GM12801 (cell line): ENCODE data around the gene HS6ST1.

ENCODE experiments used
- TF ChIP-seq, protein P1 (sequence below): IDR thresholded peaks from one replicate; pipeline ENCODE4 v1.5.1; 2011; ENCODE audit warnings: control low read depth; ENCODE audit not compliant: insufficient read length; ENCODE audit errors: extremely low read depth

The HS6ST1 gene

DNA sequence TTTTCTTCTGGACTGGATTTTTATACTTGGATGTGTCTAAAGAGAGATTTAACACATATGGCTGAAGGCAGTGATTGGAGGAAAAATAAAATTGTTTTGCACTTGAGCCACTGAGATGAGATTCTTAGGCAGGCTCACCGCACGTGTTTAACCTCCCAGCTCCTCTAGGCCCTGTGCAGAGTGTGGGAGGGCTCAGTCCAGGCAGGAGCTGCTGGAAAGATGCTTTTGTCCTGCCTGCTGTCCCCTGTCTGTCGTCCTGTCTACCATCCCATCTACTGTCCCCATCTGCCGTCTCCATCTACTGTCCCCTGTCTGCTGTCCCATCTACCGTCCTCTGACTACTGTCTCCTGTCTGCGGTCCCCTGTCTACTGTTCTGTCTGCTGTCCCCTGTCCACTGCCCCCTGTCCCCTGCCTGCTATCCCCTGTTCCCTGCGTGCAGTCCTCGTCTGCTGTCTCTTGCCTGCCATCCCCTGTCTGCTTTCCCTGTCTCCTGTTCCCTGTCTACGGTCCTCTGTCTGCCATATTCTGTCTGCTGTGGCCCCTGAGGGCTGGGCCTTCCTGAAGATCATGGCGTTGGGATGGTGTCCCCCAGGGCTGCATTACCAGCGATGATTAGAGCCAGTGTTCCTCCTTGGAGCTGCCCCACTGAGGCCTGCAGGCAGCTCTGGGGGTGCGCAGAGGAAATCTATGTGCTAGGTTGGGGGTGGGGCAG lies 43.7 kb upstream of the HS6ST1 start:
- TF ChIP-seq, protein P1, sequence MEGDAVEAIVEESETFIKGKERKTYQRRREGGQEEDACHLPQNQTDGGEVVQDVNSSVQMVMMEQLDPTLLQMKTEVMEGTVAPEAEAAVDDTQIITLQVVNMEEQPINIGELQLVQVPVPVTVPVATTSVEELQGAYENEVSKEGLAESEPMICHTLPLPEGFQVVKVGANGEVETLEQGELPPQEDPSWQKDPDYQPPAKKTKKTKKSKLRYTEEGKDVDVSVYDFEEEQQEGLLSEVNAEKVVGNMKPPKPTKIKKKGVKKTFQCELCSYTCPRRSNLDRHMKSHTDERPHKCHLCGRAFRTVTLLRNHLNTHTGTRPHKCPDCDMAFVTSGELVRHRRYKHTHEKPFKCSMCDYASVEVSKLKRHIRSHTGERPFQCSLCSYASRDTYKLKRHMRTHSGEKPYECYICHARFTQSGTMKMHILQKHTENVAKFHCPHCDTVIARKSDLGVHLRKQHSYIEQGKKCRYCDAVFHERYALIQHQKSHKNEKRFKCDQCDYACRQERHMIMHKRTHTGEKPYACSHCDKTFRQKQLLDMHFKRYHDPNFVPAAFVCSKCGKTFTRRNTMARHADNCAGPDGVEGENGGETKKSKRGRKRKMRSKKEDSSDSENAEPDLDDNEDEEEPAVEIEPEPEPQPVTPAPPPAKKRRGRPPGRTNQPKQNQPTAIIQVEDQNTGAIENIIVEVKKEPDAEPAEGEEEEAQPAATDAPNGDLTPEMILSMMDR: no peak

DNA sequence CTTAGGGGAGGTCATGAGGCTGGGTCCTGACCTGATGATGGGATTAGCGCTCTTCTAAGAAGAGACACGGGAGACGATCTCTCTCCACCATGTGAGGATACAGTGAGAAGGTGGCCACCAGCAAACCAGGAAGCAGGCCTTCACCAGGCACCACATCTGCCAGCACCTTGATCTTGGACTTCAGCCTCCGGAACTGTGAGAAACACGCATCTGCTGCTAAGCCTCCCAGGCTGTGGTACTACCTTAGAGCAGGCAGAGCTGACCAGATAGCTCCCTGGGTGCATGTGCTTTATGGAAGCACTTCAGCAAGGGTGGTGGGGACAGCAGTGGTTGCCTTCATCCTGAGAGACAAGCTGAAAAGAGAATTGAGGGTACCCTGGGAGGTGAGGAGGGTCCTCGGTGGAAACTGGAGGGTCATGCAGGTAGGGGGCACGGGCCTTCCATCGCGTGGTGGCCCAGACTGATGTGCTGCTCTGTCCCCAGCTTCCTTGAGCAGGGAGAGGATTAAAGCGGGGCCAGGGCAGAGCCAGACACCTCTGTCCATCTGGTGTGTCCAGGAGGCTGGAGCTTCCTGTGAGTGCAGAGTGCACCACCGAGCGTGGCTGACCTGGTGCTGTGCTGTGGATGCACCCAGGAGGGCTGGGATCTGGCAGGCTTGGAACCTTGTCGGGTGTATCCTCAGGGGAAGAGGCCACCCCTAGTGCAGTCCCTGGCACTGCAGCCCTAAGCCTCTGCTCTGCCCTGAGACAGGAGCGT lies 42.9 kb upstream of the HS6ST1 start:
- TF ChIP-seq, protein P1: no peak

DNA sequence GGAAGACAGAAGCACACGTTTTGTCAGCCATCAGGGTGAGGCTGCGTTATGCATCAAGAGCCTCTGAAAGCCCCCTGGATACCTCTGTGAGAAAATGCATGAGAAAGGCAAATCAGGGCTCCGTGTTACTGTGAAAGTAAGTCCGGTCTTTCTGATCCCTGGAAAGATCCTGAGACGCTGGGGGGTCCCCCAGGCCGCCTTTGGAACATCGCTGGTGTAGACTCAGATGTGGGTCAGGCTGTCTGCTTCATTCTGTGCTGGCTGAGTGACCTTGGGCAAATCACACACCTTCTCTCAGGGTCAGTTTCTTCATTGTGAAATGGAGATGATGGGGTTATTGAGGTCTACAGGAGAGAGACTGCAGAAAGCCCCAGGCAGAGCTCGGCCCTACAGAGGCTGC lies 42.0 kb upstream of the HS6ST1 start:
- TF ChIP-seq, protein P1: no peak

DNA sequence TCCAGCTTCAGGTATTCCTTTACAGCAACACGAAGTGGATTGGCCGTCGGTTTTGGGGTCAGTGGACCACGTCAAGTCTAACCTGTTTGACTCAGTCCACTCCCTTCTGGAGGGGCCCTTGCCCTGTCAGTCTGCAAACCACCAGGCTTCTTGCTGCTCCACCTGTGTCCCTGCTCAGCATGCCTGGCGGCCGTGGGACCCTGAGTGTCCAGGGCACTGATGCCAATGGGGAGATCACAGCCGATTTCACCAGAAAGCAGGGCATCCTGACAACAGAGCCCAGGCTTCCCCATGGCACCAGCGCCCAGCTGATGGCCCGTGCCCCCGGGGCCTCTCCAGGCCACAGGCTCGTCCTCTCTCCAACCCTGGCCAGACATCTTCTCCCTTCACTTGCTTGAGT lies 41.2 kb upstream of the HS6ST1 start:
- TF ChIP-seq, protein P1: no peak

DNA sequence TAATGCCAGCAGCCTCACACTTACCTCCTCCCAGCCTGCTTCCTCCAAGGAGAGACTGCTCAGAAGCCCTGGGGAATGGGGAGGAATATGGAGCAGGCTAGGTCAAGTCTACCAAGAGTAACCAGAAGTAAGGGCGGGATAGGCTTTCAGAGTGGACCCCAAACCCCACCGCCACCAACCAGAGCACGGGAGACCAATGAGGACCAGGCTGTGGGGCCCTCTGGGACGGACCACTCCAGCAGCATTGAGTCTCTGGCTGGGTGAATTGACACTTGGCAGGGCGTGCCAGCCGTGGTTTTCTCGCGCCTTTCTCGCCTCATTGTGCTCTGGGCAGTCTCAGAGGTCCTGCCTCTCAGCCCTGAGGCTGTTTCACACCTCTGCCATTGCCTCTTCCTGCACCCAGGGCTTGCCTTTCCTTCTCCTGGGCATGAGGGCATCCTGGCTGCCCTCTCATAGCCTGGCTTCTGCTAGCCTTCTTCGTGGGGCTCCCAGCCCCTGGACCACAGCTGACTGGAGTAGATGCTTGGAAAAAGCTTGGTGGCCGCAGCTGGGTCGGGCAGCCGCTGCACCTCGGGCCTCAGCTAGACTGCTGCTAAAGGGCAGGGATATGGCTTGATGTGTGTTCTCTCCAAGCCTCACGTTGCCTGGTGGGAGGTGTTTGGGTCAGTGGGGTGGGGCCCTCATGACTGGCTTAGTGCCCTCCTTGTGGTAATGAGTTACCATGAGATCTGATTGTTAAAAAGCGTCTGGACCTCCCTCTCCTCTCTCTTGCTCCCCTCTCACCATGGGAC lies 40.5 kb upstream of the HS6ST1 start:
- TF ChIP-seq, protein P1: no peak

DNA sequence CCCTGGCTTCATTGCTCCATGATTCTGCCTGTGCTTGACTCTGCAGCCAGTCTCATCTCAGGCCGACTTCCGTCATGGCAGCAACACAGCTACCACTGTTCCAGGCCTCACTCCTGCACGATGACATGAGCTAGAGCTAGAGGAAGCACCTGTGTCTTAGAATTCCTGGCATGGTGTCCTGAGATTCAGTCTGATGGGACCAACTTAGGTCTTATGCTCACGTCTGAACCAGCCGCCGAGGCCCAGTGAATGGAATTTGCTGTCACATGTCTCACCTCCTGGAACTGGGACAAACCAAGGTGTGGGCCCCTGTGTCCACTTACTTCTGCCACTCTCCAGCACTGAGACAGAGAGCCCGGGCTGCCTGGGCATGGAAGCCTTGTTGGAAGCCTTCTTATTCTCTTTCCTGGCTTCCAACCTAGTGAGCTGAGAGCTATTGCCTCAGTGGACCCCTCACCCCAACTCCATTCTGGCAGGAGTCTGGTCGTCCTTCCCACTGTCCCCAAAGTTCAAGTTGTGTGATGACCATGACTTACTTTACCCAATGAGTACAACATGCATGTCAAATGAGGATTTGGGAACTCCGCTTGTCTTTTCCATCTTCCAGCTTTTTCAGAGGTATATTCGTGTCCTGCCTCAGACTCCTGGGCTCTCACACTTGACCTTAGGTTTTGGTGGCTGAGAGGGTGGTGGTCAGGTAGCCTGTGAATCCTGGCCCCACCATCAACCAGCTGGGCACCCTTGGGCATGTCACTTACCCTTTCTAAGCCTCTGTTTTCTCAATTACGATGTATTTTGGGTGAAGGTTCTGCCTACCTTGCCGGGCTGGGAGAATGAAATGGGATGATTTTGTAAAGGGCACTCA lies 39.1 kb upstream of the HS6ST1 start:
- TF ChIP-seq, protein P1: no peak
